DND-41 (cell line): ENCODE data around the gene EEIG1.

ENCODE experiments used
- CTCF ChIP-seq: IDR thresholded peaks from 2 replicates; pipeline ENCODE4 v1.5.1; 2012; ENCODE audit warnings: borderline replicate concordance, low read length, moderate library complexity, mild to moderate bottlenecking; ENCODE audit not compliant: poor library complexity, severe bottlenecking; ENCODE audit errors: extremely low read depth
- EZH2 ChIP-seq: IDR thresholded peaks from 3 replicates; pipeline ENCODE4 v1.6.1; 2012; ENCODE audit warnings: borderline replicate concordance, low read depth, mild to moderate bottlenecking, moderate library complexity, low read length, inconsistent platforms; ENCODE audit not compliant: severe bottlenecking

- TF ChIP-seq EZH2 (no peak), CTCF (no peak)
Measured at GRCh38 chr9:127931092-127931881, 49.5 kb downstream of the EEIG1 start.
